Fibroblast of peridontal ligament (primary cell): ENCODE results near the gene JMJD1C.
A peak's percentile ranks its signal among the peaks of the same experiment; 100 is the strongest.
"Not testable (repeated sequence)": the region's sequence is repeated elsewhere in the genome, so short reads cannot be mapped to it uniquely, and the experiment has no call there.

Experiments
- DNase-seq: peaks from one replicate; pipeline ENCODE4 v3.0.0-alpha.2; 2010; ENCODE audit errors: extremely low read depth

JMJD1C gene, protein sequence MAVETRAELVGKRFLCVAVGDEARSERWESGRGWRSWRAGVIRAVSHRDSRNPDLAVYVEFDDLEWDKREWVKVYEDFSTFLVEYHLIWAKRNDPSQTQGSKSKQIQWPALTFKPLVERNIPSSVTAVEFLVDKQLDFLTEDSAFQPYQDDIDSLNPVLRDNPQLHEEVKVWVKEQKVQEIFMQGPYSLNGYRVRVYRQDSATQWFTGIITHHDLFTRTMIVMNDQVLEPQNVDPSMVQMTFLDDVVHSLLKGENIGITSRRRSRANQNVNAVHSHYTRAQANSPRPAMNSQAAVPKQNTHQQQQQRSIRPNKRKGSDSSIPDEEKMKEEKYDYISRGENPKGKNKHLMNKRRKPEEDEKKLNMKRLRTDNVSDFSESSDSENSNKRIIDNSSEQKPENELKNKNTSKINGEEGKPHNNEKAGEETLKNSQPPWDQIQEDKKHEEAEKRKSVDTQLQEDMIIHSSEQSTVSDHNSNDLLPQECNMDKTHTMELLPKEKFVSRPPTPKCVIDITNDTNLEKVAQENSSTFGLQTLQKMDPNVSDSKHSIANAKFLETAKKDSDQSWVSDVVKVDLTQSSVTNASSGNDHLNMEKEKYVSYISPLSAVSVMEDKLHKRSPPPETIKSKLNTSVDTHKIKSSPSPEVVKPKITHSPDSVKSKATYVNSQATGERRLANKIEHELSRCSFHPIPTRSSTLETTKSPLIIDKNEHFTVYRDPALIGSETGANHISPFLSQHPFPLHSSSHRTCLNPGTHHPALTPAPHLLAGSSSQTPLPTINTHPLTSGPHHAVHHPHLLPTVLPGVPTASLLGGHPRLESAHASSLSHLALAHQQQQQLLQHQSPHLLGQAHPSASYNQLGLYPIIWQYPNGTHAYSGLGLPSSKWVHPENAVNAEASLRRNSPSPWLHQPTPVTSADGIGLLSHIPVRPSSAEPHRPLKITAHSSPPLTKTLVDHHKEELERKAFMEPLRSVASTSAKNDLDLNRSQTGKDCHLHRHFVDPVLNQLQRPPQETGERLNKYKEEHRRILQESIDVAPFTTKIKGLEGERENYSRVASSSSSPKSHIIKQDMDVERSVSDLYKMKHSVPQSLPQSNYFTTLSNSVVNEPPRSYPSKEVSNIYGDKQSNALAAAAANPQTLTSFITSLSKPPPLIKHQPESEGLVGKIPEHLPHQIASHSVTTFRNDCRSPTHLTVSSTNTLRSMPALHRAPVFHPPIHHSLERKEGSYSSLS (N-terminal part only)

DNA sequence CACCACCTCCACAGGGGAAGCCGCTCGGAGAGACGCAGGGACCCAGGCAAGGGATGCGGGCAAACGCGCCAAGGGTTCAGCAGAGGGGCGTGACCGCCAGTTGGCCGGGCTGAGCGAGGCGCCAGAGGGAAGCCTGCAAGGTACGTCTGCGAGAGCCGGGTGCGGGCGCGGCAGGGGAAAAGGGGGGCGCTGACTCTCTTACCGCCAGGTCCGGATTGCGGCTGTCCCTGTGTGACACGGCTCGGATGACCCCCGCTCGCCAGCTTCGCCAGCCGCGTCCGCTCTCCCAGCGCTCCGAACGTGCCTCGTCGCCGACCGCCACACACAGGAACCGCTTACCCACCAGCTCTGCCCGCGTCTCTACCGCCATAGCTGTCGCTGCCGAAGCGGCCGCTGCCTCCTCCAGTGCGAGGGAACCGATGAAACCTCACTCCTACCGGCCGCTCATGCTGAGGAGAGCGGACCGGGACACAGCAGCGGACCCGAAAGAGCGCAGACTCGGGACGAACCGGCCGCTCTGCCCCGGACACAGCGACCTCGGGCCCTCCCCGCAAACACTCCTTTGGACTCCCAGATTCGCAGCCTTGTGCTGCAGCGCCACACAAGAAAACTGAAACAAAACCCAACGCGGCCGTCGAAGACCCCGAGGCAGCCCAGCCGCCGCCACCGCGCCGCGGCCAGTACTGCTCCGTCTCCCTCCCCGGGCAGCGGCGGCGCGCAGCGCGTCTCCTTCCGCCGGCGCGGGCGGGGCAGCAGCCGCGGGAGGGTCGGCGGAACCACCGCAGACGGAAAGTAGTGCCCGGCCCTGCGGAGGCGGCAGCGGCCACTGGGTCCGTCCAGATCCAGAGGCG lies at the start of gene JMJD1C:
TSS of gene JMJD1C (minus strand) at position 685 of the 851 bp plus-strand sequence. CDS start at position 370, 315 bp downstream.
- peak; percentile 71 for DNase-seq

DNA sequence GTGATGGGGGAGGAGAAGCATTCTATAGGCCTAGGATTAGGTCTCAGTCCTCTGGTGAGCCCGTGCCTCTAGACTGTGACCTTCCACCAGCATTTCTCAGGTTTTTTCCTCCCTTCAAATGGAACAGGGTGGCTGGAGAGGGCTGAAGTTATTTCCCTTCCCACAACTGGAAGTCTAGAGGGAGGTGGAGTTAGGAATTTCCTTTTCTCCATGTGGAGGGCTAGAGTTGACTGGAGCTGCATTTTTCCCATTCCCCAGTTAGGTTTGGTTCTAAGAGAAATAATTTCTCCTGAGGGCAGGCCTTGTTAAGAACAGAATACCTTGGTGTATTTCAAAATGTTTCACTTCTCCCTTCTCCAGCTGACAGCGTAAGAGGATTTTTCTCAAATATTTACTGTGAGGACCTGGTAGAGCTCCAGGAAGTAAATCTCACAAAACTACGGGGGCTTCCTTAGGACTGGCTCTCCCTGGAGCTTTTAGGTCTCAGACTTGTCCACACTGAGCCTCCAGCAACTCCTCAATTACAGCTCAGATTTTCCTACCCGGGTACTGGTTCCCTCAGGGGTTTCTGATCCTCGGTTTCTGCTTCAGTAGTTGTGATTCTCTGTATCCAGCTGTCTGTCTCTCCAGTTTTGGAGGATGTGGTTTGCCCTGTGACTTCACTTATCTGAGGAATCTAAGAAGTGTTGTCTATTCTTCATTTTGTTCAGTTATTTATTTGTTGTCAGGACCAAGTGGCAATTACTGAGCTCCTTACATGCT lies 49.4 kb upstream of the JMJD1C start:
- DNase-seq: peak; percentile 58

DNA sequence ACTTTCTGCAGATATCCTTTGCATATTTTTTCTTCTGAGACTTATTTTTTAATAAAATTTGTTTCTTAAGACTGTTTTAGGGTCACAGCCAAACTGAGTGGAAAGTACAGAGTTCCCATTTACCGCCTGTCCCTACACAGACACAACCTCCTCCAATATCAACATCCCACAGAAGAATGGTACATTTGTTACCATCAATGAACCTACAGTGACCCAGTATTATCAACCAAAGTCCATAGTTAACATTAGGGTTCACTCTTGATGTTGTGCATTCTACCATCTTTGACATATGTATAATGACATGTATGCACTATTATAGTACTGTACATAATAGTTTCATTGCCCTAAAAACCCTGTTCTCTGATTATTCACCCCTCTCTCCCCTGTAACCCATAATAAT lies 40.8 kb upstream of the JMJD1C start:
- DNase-seq: no peak

DNA sequence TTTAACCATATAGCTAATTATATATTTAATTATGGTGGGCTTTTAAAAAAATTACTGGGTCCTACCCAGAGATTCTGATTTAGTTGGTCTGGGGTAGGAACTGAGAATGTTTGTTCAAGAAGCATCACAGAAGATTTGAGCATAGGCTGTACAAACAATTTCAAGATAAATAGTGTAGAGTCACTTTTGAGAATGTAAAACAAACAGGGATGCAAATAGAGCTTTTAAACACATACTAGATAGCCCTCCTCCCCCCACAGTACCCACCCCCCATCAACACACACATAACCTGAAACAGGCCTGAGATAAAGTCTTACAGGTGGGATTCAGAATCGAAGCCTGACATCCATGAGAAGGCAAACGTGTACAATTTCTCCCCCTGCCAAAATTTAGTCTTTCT lies 39.8 kb upstream of the JMJD1C start:
- DNase-seq: no peak

DNA sequence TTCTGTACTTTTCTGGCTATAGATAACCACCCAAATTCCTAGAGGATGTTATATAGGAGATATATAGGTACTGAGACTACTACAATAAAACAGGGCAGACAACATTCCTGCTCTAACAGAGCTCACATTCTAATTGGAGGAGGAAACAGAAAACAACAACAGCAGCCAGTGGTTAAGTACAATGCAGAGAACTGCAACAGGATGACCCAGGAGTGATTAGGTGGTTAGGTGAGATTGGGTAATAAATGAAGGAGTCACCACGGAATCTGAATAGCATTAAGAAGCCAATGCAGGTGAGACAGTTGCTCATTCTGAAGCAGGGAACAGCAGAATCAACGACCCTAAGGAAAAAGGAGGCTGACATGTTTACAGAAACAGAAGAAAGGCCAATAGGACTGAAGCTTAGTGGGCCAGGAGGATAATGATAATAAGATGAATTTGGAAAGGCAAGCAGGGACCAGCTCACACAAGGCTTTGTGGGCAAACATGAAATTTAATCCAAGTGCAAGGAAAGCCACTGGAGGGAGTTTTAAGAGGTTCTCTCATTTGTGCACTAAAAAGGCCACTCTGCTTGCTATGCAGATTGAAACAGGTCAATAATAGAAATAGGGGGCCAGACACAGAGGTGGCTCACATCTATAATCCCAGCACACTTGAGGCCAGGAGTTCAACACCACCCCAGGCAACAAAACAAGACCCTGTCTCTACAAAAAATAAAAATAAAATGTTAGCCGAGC lies 38.5 kb upstream of the JMJD1C start:
- DNase-seq: peak; percentile 46

DNA sequence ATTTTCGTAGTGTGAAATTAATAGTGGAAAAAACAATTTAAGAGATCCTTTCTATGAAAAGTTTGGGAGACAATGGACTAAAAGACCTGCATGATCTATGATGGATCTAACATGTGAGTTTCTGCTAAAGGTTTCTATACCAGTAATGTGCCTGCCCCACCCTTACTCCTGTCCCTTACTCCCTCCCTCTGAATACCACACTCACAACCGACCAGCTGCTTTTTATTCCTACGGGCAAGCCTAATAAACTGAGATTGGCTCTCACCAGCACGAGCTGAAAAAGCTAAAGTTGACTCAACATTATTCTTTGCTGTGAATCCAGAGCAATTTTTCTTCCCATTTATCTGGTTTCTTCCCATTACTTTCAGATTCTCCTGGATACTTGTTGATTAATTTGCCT lies 37.6 kb upstream of the JMJD1C start:
- no peak for DNase-seq

DNA sequence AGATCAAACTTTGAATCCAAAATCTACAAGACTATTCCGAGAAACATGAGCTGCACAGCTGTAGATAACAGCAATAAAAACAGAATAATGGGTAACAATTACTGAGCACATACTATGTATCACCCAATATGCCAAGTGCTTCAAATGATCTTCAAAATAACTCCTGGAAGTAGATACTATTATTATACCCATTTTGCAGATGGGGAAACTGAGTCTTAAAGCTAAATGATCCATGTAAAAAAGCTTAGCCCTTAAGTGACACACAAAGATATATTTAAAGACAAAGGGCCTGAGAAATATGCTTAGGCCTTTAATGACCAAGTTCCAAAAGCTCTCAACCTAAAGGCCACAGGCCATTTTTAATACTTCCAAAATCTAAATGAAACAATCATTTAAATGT lies 37.1 kb upstream of the JMJD1C start:
- no peak for DNase-seq

DNA sequence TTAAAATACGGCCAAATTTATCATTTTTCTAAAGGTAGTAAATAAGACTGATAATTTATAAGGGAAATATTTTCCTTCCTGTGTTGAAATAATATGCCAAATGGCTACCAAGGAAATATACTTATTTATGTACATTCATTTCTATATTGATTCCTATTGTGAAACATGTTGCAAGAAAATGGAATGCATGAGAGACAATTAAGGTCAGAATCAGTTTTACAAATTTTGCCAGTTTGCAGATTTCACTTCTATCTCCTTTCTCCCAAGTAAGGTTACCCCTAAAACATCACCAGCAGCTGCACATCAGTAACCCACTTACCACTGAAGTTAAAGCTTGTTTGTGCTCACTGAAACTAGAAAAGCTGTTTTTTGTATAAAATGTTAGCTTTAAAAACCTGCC lies 36.2 kb upstream of the JMJD1C start:
- no peak for DNase-seq

DNA sequence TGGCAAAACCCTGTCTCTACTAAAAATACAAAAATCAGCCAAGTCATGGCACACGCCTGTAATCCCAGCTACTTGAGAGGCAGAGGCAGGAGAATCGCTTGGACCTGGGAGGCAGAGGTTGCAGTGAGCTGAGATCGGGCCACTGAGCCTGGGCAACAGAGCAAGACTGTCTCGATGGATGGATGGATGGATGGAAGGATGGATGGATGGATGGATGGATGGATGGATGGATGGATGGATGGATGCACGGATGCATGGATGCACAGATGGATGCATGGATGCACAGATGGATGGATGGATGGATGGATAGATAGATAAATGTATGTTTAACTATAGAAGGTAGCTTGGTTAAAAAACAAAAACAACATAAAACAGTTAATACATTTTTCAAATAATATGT lies 34.8 kb upstream of the JMJD1C start:
- not testable (repeated sequence) for DNase-seq

DNA sequence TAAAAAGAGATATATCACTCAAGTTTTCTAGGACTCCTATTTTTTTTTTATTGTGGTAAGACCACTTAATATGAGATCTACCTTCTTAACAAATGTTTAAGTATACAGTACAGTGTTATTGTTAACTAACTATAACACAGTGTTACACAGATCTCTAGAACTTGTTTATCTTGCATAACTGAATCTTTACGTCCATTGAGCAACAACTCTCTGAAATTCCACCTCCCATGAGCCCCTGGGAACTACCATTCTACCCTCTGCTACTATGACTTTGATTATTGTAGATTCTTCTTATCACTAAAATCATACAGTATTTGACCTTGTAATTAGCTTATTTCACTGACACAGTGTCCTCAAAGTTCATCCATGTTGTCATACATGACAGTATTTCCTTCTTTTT lies 32.9 kb upstream of the JMJD1C start:
- DNase-seq: no peak

DNA sequence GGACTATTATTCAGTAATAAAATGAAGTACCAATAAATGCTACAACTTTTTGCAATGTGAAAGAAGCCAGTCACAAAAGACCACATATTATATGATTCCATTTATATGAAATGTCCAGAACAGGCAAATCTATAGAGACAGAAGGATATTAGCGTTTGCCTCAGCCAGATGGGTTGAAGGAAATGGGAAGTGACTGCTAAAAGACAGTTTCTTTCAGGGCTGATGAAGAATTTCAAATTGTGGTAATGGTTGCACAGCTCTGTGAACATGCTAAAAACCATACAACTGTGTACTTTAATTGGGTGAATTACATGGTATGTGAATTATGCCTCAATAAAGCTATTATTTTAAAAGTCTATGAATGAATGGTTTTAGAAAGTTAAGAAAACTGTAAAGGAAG lies 31.5 kb upstream of the JMJD1C start:
- DNase-seq: no peak

DNA sequence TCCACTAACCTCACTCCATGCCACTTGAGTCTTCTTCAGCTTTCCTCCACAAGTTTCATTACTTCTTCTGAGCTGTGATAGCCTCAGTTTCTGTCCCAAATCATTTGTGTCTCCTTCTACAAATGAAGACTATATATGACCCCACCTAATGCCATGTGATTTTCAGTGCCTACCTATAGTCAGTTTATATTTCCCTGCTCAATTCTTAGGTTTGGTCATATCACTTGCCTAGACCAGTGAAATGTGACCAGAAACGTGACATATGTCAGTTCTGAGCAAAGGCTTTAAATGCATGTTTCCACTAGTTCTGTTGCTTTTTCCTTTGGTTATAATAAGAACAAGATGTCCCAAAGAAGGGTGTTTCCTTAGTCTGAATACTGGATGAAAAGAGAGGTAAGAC lies 30.8 kb upstream of the JMJD1C start:
- DNase-seq: no peak

DNA sequence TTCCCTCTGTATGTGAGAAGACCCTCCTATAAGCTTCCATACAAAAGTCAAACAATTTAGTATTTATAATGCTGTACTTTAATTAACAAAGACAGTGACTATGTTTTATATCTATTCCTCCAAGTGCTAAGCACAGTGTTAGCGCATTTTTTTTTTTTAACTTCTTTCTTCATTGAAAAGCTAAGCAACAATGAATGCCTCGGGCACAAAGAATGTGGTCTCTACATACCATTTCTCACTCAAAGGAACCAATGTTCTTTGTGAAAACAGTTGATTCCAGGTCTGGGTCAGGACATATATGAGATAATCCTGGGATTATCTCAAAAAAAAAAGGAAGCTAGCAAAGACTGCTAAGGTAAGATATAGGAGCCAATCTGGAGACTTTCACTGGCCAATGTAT lies 29.2 kb upstream of the JMJD1C start:
- no peak for DNase-seq

DNA sequence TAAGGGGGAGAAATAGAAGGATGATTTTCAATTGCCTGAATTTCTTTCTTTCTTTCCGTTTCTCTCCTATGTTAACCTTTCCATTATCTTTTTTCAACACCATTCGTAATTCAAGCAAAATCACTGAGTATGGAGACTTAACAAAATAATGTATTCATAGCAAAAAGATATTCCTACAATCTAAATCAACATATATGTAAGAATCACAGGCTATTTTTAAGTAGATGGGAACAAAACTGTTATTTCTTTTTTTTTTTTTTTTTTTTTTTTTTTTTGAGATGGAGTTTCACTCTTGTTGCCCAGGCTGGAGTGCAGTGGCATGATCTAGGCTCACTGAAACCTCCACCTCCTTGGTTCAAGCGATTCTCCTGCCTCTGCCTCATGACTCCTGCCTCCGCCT lies 27.2 kb upstream of the JMJD1C start:
- no peak for DNase-seq

DNA sequence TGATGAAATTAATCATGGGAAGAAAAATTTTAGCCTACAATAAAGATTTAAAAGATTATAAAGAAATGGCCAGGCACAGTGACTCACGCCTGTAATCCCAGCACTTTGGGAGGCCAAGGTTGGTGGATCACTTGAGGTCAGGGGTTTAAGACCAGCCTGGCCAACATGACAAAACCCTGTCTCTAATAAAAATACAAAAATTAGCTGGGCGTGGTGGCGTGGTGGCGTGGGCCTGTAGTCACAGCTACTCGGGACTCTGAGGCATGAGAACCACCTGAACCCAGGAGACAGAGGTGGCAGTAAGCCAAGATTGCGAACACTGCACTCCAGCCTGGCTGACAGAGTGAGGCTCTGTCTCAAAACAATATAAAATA lies 26.5 kb upstream of the JMJD1C start:
- DNase-seq: not testable (repeated sequence)

DNA sequence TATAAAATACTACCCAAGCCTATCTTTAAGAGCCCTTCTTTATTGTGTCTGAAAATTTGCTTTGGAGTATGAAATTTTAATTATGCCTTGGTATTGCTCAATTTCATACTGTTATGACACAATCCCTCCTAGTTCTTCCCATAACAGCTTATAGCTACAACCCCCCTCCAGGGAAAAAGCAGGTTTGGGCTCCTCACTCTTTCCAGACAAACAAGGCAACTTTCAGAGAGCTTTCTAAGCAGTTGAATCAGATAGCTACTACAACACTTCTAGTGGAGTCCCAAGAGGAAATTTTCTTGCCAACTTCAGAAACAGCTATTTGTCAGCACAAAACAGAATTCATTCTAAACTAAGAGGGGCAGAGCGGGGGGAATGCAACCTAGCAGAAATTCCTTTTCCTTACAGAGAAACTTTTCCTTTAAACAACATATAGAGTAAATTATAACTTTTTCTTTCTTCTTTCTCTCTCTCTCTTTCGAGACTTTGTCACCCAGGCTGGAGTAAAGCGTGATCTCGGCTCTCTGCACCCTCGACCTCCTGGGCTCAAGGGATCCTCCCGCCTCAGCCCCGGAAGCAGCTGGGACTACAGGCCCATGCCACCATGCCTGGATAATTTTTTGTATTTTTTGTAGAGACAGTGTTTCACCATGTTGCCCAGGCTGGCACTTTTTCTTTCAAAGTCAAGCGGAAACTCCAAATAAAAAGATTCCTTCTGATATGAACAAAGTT lies 26.0 kb upstream of the JMJD1C start:
- peak; percentile 96 for DNase-seq

DNA sequence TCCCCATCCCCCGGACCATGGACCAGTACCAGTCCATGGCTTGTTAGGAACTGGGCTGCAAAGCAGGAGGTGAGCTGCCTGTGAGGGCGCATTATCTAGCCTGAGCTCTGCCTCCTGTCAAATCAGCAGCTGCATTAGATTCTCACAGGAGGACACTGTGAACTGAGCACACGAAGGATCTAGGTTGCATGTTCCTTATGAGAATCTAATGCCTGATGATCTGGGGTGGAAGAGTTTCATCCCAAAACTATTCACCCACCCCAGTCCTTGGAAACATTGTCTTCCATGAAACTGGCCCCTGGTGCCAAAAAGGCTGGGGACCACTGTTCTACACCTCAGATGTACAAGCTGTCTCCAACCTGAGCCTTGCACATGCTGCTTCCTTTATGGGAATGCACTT lies 24.1 kb upstream of the JMJD1C start:
- no peak for DNase-seq

DNA sequence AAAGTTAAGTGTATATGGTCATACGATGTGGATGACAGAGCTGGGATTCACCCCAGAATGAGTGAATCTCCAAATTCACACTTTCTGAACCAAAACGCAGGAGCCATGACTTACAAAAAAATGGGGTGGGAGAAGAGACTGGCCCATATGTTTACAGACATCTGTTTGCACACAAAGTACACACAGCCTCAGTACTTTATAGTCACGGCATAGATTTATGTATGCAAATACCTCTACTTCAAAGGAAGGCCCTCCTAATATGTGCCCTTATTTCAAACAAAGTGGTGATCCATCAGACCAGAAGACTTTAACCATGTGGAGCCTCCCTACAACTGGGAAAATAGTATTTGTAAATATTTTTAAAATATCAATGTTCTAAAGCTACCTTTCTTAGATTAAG lies 22.2 kb upstream of the JMJD1C start:
- no peak for DNase-seq

DNA sequence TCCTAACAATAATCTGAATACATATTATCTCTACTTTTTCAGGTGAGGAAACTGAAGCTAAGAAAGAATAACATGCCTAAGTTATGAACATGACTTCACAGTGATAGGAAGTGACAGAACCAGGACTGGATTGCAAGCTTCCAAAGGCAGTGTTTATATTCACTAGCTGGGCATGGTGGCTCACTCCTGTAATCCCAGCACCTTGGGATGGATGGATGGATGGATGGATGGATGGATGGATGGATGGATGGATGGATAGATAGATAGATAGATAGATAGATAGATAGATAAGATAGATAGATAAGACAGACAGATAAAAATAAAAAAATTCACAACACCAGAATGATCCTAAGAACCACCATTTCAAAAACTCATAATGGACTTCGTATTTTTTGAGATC lies 18.2 kb upstream of the JMJD1C start:
- DNase-seq: no peak
